ENCODE results near the gene OR4N5. TPM values are rescaled to one million over a fixed set of nuclear protein-coding genes. Genes with fewer than 3 reads are reported as not detected.

OR4N5 gene
- total and polyA plus RNA-seq, 4 donors: not detected

- no peaks in the 10 kb centered on the region for H3K4me1 ChIP-seq (ENCODE audit: control insufficient read depth in 4 of 4, insufficient read depth in 4 of 4, low read length in 3 of 4)
- TF ChIP-seq SP1 (IDR thresholded peaks at IDR 0.05) (no peak), FOXA1 (IDR thresholded peaks at IDR 0.05) (no peak), YY1 (IDR thresholded peaks at IDR 0.05) (no peak), RAD21 (IDR thresholded peaks at IDR 0.05) (no peak), ATF3 (IDR thresholded peaks at IDR 0.05) (no peak), FOXA2 (IDR thresholded peaks at IDR 0.05) (no peak), GABPA (IDR thresholded peaks at IDR 0.05 in 1 of 2, conservative IDR thresholded peaks at IDR 0.05 in 1 of 2) (no peak), HNF4A (conservative IDR thresholded peaks at IDR 0.05) (no peak), REST (IDR thresholded peaks at IDR 0.05) (no peak), RXRA (IDR thresholded peaks at IDR 0.05) (no peak), EGR1 (IDR thresholded peaks at IDR 0.05; ENCODE audit: low read depth in 2 of 2) (no peak), CTCF (IDR thresholded peaks at IDR 0.05; ENCODE audit: low read depth, low read length, missing input control) (no peak), MAX (IDR thresholded peaks at IDR 0.05) (no peak), NR2F2 (IDR thresholded peaks at IDR 0.05) (no peak), ZBTB33 (IDR thresholded peaks at IDR 0.05) (no peak), TAF1 (conservative IDR thresholded peaks at IDR 0.05) (no peak), HNF4G (IDR thresholded peaks at IDR 0.05) (no peak), JUND (IDR thresholded peaks at IDR 0.05) (no peak)
- WGBS: 49% methylated on average over 5 of the region's 5 CpGs
- no peaks in the 10 kb centered on the region for H3K36me3 ChIP-seq (ENCODE audit: control insufficient read depth in 4 of 4, insufficient read depth in 3 of 4, low read depth in 1 of 4, low read length in 3 of 4)
- no peaks in the 10 kb centered on the region for H3K9me3 ChIP-seq (ENCODE audit: control insufficient read depth in 4 of 4, low read length in 3 of 4)
- no peak for DNase-seq (ENCODE audit: low spot score)
- H3K27me3 ChIP-seq (ENCODE audit: control insufficient read depth in 4 of 4, insufficient read depth in 4 of 4, low read length in 3 of 4): no peaks in the 10 kb centered on the region
- H3K27ac ChIP-seq (ENCODE audit: low read depth in 1 of 2, low read length in 2 of 2): no peak overlapping the region
- H3K4me3 ChIP-seq (ENCODE audit: low read depth in 1 of 3, low read length in 3 of 3): no peak overlapping the region
- H3K9ac ChIP-seq (ENCODE audit: low read depth in 1 of 2, low read length in 2 of 2): no peak overlapping the region
These were observed 45.6 kb downstream of the OR4N5 start for GRCh38 chr14:20184181-20184580.

Measured in liver (tissue), 9 donors.